Cortex of kidney (tissue), 1 donor: ENCODE data around the gene PCK1.

Experiments
- DNase-seq: peaks from one replicate; lab custom pipeline; 2025; lab: John Stamatoyannopoulos, UW

Gene PCK1

GRCh38 chr20:57577679-57578475 lies 17.0 kb downstream of the PCK1 start:
- no peak for DNase-seq

GRCh38 chr20:57578476-57579165 lies 17.7 kb downstream of the PCK1 start:
- DNase-seq, result no peak

DNA sequence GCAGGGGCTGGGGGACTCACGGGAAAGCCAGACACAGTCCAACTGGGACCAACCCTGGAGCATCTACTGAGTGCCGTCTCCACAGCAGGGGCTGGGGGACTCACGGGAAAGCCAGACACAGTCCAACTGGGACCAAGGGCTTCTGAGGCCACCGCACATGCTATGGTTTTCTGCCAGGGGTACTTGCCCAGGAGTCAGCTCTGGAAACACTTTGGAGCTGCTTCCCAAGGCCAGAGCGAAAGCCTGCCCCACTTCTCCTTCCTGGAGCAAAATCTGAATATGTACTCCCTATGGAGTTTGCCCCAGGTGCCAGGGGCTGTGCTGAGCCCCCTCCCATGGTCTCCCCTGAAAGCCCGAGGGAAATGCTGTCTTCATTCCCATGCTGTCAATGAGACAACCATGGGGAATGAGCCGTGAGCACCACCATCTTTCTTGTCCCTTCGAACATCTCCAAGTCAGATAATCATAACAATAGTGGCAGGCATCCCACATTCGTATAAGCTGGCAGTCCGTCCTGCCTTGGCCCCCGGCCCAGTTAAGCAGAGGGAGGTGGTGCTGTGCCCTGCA lies 18.5 kb downstream of the PCK1 start:
- no peak for DNase-seq

DNA sequence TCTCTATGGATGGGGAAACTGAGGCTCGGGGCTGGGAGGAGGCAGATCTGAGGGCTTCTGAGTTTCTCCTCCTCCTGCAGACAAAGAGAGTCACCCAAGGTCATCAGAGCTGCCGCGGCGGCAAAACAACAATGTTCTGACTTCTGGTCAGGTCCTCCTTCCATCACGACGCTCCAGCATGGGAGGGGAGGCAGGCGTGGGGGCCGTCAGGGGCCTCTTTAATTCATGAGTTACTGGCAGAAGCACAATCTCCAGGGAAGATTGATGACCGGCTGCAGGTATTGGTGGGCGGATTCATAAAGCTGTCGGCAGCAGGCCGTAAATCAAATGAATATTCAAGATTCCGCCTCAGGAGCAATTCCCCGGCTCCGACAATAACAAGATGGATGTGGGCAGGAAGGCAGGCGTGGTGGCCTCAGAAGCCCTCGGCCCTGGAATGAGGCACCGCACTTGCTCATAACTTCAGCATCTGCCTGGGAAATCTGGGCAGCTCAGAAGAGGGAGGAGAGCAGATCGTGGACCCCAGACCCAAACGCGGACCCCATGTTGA lies 19.1 kb downstream of the PCK1 start:
- no peak for DNase-seq

- DNase-seq, result no peak
Measured at GRCh38 chr20:57580478-57581201, 19.7 kb downstream of the PCK1 start.

- no peak for DNase-seq
Measured at GRCh38 chr20:57581202-57582028, 20.5 kb downstream of the PCK1 start.

DNA sequence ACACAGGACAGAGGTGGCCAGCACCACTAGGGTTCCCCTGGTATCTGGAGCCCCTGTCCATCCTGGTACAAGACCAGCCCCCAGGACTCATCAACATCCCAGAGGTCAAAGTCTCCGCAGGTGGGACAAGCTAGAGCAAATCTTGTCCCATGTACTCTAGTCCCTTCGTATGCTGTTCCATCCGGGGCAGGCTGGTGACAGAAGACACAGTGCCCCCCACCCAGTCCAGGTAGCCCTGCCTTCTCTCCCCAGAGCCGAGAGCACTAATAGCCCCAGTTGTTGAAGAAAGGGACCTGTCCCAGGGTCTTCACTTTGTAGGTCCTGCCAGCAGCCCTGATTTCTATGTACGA lies 21.1 kb downstream of the PCK1 start:
- DNase-seq, result no peak

DNA sequence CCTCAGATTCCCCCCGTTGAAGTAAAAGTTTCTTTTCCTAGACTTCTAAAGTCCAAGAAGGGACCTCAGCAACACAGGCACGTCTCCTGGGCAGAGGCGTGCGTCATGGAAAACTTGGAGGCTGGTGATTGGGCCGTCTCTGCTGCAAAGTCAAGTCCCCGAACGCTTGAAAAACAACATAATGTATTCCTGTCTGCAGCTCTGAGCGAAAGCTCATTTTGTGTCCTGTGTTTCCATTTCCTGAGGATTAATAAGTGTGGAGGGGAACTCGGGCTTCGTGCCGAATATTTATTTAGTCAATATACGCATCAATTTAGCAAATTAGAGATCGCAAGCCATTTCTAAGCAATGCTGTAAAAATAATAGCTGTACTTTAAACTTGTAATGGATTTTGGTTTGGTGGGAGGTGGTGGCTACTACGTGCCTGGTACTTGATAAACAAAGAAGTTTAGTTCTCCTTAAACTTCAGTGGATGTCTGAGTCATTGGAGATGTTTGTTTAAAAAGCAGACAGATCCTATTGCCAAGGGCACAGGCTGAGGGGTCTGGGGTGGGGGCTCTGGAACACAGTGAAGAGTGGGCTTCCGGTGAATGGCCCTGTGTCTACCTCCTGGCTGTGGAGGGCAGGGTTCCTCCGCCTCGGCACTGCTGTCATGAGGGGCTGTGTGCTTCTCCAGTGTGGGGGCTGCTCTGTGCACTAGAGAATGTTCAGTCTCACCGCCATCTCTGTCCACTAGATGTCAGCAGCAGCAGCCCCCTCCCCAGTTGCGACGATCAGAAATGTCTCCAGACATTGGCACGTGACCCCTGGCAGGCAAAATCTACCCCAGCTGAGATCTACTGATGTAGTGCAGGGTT lies 21.8 kb downstream of the PCK1 start:
- no peak for DNase-seq

GRCh38 chr20:57583289-57584257 lies 22.7 kb downstream of the PCK1 start:
- no peak for DNase-seq

- DNase-seq, result no peak
Measured at GRCh38 chr20:57584768-57585461, 24.0 kb downstream of the PCK1 start.

DNA sequence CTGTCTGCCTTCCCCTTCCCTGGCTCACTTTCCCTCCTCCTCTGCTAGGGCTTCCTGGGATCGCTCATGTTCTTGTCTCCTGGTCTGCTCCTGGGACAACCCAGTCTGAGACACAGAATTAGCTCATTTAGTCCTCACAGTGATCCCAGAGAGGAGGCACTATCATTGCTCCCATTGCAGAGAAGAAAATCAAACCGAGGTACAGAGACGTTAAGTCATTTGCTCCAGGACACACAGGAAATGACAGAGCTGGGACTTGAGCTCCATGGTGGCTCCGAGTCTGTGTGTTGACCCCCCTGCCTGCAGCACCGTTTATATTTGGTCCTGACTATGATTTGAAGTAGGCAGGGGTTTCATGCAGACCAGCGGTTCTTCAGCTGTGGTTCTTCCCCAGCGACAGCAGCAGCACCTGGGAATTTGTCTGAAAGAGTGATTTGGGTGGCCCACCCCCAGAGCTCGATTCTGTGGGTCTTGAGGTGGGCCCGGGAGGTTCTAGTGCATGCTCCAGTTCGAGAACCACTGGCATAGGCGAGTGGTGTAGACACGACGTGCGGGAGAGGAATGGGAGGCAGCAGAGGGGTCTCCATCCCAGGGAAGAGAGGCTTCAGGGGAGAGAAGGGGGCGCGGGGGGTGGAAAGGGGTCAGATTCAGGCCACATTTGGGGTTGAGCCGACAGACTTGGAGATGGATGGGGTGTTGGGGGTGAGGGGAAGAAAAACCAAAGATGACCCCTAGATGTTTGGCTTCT lies 24.7 kb downstream of the PCK1 start:
- no peak for DNase-seq

DNA sequence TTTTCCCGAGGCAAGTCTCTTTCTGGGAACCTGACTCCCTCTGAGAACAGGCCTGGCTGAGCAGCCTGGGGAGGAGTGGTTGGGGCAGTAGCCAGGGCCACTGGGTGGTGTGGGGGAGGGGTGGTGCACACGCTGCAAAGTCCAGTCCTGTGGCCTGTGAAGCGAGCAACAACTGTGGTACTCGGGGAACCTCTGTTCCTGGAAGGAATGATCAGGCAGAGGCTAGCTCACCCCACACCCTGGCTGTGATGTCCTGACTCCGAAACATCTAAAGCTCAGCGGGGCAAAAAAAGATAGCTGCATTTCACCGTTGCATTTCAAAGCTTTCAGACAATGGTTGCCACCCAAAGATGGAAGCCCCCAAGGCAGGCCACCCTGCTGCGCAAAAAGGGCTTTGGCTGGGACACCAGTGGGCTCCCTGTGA lies 25.5 kb downstream of the PCK1 start:
- DNase-seq, result no peak

DNA sequence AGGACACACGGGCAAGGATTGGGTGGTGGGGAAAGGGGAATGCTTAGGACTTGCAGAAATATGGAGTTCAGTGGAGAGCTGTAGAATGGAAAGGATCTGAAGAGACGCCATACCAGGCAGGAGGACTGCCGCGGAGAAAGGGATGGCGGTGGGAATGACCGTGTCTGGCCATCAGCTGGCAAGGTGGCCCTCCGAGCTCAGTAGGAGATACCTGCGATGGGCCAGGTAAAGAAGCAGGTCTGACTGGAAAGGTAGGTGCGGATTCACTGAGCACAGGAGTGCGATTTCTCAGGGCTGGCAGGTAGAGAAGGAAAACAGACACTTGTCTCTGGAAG lies 26.0 kb downstream of the PCK1 start:
- DNase-seq, result no peak

DNA sequence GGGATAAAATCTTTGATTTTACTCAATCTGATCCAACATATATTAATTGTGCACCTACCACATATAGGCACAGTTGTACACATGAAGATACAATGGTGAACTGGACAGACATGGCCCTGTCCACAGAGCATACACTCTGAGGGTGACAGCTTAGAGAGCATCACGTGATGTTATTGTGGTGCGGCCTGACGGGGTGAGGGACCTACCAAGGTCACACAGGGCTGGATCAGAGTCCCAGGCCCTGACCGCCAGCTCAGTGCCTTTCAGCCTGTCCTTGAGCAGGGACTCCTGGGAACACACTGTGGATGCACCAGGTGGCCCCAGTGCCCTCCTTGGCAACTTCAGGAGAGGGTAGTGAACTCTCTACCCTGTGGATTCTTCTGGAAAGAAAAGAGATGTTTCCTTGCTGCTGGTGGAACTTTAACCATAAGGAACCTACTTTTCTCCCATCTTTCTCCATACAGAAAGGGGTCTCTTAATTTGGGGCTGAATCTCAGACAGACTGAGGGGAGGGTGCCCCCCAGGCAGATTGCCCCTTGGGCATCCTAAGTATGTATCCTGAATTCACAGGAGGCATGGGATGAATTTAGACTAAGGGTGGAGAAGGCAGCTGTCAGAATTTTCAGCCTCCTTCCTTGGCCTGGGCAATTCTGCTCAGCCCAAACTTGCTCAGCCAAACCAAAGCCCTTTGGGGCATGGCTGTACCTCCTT lies 26.5 kb downstream of the PCK1 start:
- no peak for DNase-seq

GRCh38 chr20:57587989-57588377 lies 27.1 kb downstream of the PCK1 start:
- no peak for DNase-seq

DNA sequence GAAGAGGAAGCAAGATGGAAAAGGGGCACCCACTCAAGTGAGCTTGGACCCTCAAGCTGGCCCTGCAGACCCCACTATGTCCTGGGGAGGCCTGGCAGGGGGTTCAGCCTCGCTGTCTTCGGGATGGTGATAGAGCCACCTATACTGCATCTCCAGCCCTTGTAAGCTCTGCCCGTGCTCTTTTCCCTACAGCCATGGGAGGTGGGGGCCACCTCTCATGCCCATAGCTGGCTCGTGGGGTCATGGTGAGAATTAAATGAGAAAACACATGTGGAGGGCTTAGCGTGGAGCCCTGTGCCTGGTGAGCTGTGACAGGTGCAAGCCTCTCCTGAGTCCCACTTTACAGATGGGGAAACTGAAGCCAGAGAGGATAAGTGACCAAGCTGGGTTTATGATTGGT lies 27.7 kb downstream of the PCK1 start:
- DNase-seq, result no peak

- no peak for DNase-seq
Measured at GRCh38 chr20:57589123-57589727, 28.3 kb downstream of the PCK1 start.
